ENCODE results near the gene CYP2U1. TPM values are rescaled to one million over a fixed set of nuclear protein-coding genes. Genes with fewer than 3 reads are reported as not detected.
"Not testable (repeated sequence)": the region's sequence is repeated elsewhere in the genome, so short reads cannot be mapped to it uniquely, and the experiment has no call there.

Gene CYP2U1
- total RNA-seq, 1 donor from 2014 or later, result 8.8 TPM

- DNase-seq, result no peak
These were observed 8.6 kb upstream of the CYP2U1 start for GRCh38 chr4:107922486-107923473.

- not testable (repeated sequence) for DNase-seq
These were observed 5.6 kb upstream of the CYP2U1 start for GRCh38 chr4:107925713-107926112.

GRCh38 chr4:107926875-107927274 lies 4.5 kb upstream of the CYP2U1 start:
- DNase-seq, result not testable (repeated sequence)

- no peak for DNase-seq
These were observed 499 bp downstream of the CYP2U1 start for GRCh38 chr4:107931775-107932321.

DNA sequence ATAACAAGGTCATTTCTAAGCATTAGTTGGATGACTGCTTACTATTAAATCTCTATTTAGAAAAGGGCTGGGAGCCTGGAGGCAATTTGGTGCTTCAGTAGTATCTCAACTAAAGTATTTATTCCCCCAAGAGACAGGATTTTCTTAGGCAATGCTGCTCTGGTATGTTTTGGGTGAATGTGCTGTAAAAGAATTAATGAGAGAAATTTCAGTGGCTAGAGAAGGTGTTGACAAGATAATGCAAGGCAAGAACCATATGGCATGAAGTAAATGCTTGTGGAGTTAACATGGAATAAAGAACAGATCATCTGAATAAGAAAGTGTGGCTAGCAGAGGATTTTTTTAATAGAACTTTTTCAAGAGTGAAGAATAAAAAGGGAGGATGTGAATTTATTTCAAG lies 3.9 kb downstream of the CYP2U1 start:
- no peak for DNase-seq

- DNase-seq, result no peak
These were observed 5.7 kb downstream of the CYP2U1 start for GRCh38 chr4:107937040-107937439.

- no peak for DNase-seq
These were observed 8.0 kb downstream of the CYP2U1 start for GRCh38 chr4:107939307-107939706.

GRCh38 chr4:107945809-107946208 lies 14.5 kb downstream of the CYP2U1 start:
- DNase-seq, result no peak

DNA sequence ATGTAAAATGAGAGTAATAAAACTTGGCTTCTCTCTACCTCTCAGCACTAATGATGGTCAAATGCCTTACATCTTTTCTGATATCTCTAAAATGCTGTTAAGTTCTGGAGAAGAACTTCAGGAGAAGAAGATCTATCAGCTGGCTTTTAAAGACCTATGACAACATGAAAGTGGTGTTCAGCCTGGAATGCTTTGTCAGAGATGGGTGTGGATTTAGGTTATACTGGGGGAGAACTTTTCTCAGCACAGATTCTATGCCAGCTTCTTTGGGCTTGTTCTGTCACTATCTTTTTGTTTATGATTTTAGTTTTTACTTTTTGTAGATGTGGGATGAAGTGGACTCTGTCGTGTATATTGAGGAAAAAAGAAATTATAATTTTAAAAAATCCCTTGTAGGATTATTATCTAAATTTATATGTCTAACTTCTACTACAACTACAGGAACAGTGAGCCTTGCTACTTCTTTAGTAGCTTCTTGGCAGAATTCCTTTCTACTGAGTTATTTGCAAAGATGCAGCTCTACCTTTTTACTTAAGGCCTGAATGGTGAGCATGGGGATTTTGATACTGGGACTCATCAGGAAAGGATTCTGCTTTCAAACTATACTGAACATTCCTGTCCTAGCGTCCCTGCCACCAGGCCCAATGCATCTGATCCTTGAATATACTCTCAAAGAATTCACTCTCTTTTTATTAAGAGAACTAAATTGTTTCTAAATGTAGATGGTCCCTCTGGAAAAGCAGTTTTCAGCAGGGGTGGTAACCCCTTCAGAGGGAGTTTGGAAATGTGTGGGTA lies 19.6 kb downstream of the CYP2U1 start:
- no peak for DNase-seq

DNA sequence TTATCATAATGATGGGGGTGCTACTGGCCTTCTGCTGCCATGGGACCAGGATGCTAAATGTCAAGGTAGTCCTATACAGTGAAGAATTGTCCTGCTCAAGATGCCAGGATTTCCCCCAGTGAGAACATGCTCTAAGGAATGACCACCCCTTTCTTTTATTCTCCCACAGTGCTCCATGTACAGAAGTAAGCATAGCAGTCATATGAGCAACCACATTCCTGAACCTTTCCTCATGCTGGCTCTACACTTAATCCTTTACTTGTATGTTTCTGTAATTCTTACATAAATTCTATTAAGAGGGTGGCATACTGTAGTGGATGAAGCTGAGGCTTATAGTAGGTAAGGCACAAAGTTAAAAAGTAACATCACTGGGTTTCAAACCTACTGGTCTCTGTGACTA lies 20.2 kb downstream of the CYP2U1 start:
- DNase-seq, result no peak

DNA sequence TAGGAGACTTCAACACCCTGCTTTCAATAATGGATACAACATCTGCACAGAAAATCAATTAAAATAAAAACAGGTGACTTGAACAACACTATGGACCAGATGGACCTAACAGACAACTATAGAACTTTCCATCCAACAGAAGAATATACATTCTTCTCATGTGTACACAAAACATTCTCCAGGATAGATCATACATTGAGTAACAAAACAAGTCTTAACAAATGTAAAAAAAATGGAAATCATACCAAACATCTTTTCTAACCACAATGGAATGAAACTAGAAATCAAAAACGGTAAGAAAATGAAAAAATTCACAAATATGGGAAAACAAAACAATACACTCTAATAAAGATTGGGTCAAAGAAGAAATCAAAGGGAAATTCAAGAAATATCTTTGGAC lies 24.7 kb downstream of the CYP2U1 start:
- DNase-seq, result no peak

- no peak for DNase-seq
These were observed 35.6 kb downstream of the CYP2U1 start for GRCh38 chr4:107966903-107967302.

GRCh38 chr4:107967519-107967918 lies 36.2 kb downstream of the CYP2U1 start:
- DNase-seq, result not testable (repeated sequence)

DNA sequence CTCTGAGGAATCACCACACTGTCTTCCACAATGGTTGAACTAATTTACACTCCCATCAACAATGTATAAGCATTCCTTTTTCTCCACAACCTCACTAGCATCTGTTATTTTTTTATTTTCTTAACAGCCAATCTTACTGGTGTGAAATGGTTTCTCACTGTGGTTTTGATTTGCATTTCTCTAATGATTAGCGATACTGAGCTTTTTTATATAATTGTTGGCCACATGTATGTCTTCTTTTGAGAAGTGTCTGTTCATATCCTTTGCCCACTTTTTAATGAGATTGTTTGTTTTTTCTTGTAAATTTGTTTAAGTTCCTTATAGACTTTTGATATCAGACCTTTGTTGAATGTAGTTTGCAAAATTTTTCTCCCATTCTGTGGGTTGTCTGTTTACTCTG lies 36.6 kb downstream of the CYP2U1 start:
- not testable (repeated sequence) for DNase-seq

DNA sequence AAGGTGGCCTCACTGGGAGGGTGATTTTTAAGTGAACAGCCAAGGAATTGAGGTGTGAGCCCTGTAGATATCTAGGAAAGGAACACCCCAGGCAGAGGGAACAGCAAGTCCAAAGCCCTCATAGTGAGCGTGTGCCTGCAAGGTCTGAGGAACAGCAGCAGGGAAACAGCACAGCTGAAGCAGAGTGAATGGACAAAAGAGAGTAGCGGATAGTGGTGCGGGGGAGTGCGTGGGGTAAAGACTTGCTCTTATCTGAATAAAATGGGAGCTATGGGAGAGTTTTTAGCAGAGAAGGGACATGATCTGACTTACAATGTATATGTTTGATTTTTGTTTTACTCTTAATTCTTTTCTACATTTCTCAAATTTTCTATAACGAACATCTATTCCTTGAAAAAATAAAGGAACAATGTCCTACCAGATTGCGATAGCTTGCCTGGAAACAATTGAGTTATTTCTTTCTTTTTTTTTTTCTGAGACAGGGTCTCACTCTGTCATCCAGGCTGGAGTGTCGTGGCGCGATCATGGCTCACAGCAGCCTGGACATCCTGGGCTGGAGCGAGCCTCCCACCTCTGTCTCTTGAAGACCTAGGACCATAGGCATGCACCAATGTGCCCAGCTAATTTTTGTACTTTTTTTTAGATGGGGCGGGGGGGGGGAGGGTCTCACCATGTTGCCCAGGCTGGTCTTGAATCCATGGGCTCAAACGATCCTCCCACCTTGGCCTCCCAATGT lies 38.9 kb downstream of the CYP2U1 start:
- DNase-seq, result no peak

- no peak for DNase-seq
These were observed 41.3 kb downstream of the CYP2U1 start for GRCh38 chr4:107972605-107973004.

- DNase-seq, result no peak
These were observed 43.2 kb downstream of the CYP2U1 start for GRCh38 chr4:107974523-107974922.

GRCh38 chr4:107977482-107977881 lies 46.1 kb downstream of the CYP2U1 start:
- no peak for DNase-seq

DNA sequence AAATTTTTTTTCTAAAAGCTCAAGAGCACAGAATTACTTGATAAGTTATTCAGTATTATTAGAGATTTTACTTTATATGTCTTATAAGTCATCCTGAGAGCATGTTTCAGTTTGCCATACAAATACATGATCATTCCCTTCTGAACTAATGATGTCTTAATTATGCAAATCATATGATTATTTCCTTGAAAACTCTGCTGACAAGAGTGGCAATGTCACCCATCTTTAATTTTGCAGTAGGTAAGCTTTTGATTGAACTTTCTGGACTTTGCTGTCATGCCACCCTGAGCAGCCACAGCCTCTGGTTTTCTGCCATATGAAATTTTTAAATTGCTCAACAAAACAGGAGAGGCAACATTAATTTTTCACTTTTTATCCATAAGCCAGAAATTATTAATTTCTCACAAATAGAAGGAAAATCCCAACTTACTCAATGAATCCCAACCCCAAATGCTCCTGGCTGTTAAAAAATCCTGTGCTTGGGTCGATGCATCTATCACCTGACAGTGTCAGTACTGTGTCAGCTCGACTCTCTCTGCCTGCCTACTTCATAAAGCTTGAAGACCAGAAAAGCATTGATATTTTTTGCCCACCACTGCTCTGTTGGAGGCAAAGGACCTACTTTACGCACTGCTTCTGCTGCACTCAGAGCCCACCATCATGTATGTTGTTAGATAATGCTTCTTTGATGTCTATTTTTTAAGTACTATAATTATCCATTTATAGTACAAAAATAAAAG lies 46.8 kb downstream of the CYP2U1 start:
- DNase-seq, result no peak

DNA sequence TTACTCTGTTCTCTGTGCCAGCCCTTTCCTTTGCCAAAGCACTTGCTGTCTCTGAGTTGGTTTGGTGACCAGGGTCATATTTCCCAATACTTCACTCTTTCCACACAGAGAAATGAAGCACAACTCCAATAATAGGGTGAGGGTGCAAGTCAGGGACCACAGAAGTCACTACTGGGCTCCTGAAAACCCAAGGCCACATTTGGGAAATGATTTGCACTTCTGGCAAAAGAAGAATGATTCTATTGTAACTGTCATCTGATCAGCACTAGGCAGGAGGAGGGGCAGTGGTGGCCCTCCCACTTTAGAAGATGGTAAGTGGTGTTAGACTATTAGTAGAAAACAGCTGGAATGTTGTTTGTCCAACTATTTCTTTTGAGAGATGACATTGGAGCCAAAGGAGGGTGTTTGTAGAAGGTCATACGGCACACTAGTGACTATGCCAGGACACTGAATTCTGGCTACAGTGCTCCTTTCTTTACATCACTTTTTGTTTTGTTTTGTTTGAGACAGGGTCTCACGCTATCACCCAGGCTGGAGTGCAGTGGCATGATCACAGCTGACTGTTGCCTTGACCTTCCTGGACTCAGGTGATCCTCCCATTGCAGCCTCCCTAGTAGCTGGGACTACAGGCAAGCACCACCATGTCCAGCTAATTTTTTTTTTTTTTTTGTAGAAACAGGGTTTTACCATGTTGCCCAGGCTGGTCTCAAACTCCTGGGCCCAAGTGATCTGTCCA lies 47.5 kb downstream of the CYP2U1 start:
- no peak for DNase-seq

Measured in tongue (tissue), 2 donors.